NCI-H2029 (cell line): ENCODE data around the gene UMAD1.

Experiments used
- DNase-seq: peaks from one replicate; lab custom pipeline; 2025; lab: John Stamatoyannopoulos, UW

UMAD1 gene

DNA sequence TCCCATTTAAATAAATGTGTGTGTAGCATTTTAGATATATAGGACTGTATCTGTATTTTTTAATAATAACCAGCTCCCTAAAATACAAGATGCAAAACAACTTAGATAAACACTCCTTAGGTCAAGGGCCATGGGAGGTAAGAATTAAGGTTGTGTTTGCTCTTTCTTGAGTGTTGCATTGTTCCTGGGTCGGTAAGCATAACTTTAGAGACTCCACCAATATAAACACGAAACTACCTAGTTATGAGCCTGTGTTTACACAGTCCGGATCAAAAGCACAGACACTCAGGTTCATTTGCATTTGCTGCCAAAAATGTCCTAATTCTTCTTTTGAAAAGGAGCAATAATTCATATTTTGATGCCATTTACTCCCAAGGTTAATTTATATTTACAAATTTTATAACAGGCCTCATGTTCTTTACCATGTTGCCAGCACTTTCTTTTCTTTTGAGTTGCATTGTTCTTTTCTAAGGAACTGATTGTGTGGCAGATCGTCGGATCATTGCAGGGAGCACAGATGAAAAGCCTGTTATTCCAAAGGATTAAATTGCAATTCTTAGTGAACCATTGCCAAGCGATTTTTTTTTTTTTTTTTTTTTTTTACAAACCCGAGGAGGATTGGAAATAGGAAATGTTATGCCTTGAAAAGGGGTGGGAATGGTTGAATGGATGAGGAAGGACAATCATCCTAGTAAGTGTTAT is 282.3 kb downstream of the UMAD1 start:
- DNase-seq, result peak; percentile 29

DNA sequence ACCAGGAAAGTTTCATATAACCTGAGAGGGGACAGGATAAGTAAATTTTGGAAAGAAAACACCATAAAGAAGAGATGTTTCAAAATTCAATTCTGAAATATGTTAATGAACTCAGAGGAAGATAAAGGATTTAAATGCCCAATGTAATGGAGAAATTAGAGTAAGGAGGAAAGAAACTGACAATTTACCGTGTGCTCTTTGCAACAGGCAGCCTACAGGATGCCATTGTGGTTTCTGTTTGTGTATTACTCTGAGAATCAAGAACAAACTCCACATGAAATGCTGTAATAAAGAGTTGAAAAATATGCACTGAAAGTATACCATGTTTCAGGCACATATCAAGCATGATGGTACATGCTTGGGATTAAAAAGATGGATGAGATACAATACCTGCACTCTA is 283.3 kb downstream of the UMAD1 start:
- DNase-seq, result no peak

DNA sequence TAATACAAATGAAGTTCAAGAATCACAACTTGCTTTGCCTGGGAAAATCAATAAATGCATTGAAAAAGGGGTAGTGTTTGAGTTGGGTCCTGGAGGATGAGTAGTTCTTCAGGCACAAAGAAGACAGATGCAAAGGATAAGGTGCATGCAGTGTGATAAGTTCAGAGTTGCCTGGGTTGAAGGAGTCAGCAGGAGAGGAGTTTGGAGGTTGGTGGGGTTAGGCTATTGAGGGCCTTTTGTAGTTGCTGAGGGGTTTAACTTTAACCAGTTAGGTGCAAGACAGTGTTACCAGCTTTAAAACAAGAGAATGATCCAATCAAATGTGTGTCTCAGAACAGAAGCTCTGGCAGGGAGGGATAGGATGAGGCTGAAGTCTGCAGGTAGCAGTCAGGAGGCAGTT is 283.8 kb downstream of the UMAD1 start:
- DNase-seq, result no peak
